CD1c-positive myeloid dendritic cell (primary cell): ENCODE results near the gene MRPL55.
A peak's percentile ranks its signal among the peaks of the same experiment; 100 is the strongest.
"Not testable (repeated sequence)": the region's sequence is repeated elsewhere in the genome, so short reads cannot be mapped to it uniquely, and the experiment has no call there.

Experiments used
- DNase-seq: peaks from one replicate; pipeline ENCODE4 v3.0.0-alpha.2; 2016; ENCODE audit errors: extremely low spot score

The MRPL55 gene

DNA sequence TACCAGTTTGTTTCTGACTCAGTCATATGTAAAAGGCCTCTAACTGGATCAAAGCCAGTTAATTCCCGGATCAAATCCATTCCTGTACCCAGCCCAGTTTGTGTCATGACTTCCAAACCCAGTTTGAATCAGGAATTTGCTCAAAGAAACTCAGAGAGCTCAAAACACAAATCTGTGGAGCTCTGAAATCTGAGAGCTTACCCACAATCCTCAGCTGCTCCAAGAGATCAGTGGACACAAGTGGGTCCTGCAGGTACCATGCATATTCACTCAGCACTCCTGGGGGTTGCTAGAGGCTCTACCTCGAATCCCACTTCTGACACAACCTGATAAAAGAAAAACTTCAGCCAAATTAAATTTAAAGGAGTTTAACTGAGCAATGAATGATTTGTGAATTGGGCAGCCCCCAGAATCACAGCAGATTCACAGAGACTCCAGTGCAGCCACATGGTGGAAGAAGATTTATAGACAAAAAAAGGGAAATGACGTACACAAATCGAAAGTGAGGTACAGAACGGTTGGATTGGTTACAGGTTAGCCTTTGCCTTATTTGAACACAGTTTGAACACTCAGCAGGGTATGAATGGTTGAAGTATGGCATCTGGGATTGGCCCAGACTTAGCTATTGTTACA lies 11.9 kb upstream of the MRPL55 start:
- peak; percentile 32 for DNase-seq

GRCh38 chr1:228120351-228120750 lies 11.3 kb upstream of the MRPL55 start:
- no peak for DNase-seq

DNA sequence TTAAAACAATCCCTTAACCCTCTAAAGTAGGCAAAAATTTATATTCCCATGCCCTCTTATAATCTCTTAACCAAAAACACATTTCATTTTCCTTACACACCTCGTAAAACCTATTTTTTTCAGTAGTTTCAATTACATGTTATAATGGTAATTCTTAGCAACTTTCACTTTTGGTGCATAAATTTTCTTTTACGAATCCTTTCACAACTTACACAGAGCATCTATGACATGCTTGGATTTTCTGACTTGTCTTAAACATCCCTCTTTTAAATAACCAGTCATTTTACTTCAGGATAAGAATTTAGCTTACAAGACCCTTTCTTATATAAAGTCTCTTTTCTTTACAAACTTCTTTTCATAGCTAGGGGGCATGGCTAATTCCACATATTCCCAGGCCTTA lies 8.9 kb upstream of the MRPL55 start:
- DNase-seq, result no peak

DNA sequence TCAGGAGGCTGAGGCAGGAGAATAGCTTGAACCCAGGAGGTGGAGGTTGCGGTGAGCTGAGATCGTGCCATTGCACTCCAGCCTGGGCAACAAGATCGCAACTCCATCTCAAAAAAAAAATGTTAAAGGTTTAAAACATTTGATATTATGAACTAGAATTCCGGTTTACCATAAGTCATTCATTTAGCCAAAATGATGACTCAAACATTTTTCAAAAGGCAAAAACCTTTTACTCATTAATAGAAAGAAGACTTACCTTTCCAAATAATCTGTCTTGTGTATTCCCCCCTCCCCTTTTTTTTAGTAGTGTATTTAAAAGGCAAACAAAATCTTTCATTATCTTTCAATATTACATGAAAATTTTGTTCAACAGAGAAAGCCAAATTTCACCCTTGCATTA lies 8.2 kb upstream of the MRPL55 start:
- DNase-seq, result no peak

- DNase-seq, result no peak
Observed at GRCh38 chr1:228114827-228115226, 5.7 kb upstream of the MRPL55 start.

GRCh38 chr1:228112617-228113016 lies 3.5 kb upstream of the MRPL55 start:
- DNase-seq, result no peak

GRCh38 chr1:228112167-228112566 lies 3.1 kb upstream of the MRPL55 start:
- no peak for DNase-seq

DNA sequence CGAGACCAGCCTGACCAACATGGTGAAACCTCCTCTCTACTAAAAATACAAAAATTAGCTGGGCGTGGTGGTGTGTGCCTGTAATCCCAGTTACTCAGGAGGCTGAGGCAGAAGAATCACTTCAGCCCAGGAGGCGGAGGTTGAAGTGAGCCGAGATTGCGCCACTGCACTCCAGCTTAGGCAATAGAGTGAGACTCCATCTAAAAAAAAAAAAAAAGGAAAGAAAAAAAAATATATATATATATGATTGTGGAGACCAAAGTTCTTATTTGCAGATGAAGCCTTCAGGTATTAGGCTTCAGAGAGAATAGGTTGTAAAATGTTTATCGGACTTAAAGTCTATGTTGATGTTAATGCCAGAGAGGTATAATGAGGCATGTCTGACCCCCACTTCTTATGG lies 2.2 kb upstream of the MRPL55 start:
- DNase-seq, result not testable (repeated sequence)

GRCh38 chr1:228110556-228110955 lies 1.5 kb upstream of the MRPL55 start:
- no peak for DNase-seq

- DNase-seq, result peak; percentile 55
Observed at GRCh38 chr1:228109962-228110488, 926 bp upstream of the MRPL55 start.

DNA sequence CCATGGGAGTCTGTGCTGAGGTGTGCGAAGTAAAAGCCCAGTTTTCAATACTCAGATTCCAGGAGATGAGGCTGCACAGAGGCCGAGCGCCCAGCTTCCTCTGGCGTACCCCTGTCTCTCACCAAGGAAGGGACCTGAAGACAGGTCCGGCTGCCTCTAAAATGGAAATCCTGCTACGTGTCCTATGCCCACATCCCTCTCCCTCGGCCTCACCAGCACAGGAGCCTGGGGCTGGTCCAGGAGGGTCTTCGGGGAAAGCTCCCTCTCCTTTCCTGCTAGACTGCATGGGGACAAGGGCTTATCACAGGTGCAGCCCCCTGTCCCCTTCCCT lies 392 bp downstream of the MRPL55 start:
- DNase-seq, result peak; percentile 18

DNA sequence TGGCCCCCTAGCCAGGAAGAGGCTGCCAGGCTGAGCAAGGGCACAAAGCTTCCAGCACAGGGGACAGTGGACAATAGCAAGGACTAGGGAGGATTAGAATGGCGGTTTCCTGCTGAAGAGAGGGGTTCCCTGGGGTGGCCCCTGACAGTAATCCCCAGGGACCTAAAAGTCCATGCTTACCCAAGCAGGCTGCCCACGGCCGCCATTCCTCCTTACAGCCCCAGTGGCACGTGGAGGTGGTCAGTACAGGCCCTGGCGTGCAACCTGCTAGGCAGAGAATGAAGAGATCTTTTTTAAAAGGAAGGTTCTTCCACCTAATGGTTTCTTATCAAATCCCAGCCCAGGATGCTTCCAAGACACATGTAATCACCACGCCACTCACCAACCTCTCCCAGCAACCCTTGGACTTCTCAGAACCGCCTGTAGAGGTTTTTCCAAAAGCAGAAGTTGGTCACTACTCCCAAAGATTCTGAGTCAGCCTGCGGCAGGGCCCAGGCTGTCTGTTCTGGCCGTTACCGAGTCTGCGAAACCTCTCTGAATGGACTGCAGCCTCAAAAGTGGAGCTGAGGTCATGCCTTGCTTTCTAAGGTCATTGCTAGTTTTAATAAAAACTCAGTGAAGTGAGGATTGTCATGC lies 926 bp downstream of the MRPL55 start:
- DNase-seq, result peak; percentile 82

DNA sequence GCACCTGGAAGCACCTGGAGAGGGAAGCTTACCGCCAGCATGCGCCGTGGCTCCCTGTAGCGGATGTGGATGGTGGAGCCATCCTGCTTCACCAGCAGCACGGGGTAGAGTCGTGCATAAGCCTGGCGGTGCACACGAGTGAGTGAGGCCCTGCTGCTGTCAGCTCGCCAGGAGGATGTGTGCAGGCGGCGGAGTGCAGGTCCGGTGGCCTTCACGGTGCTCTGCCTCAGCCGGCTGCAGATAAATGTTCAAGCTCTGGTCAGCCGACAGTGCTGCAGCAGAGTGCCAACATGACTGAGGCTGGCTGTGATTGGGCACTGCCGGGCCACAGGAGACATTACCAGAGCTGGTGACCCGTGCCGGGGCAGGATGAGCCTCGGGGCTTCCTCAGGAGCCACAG lies 1.5 kb downstream of the MRPL55 start:
- DNase-seq, result no peak

DNA sequence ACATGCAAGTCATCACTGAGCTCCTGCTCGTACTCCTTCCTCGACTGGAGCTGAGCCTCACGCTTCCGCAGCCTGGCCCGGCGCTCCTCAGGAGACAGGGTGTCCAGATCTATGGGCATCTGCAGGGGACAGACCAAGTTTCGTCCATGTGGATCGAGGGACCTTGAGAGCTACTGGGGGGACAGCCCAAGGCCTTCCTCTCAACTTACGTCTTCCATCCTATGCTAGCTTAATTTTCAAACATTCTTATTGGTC lies 2.4 kb downstream of the MRPL55 start:
- no peak for DNase-seq

DNA sequence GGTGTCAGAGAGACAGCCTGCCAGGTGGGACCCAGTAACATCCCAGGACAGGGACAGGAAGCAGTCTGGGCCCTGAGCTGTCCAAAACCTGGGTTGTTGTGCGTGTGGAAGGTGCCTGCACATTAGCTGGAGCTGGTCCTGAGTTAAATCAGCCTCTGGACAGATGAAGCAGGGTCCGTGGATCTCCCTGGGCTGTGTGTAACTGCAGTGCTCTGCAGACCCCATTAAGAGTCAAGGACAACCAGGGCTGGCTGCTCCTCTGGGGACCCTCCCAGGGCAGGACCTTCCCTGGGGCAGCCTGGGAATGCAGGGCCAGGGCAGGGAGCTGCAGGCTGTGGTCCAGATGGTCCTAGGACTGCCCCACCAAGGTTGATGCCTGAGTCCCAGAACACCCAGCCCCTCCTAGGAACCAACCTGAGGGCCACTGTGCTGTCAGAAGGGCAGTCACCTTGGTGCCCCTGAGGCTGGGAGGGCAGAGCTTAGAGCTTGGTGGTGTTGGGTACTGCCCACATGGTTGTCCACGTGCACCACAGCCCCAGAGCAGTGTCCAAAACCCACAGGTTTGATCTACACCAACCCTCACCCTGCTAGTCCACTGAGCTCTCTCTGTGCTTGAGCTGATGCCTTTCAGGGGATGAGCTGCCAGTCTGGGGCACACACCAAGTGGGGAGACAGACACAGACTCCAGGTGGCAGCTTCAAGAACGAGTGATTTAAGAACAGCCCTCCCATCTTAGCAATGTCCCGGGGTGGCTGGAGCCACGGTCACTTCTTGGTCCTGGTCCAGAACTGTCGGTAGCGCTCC lies 2.9 kb downstream of the MRPL55 start:
- DNase-seq, result no peak

DNA sequence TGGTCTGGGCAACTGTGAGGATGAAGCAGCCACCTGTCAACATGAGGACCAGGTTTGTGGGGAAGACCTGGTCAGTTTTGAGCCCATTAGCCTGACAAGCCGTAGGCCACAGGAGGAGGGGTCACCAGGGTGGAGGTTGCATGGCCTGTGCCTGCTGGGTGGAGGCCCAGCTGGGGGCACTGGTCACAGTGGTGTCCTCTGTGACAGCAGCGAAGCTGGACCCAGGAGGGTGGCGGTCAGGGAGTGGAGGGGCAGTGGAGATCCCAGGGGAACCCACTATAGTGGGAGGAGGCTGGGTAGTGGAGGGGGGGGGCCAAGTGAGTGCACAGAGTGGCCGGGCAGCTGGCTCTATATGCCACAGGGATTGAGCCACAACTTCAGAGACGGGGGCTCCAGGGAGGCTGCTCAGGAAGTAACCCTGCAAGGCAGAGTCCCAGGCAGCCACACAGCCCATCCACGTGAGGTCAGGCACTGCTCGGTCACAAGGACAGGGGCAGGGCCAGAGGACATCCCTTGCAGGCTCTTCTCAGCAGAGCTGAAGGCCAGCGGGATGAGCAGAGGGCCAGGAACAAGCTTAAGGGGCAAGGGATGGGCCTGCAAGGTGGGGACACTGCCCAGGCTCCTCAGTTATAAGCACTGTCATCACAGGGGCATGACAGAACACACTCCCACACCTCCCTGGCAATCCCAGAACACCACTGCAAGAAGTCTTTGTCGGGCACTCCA lies 3.7 kb downstream of the MRPL55 start:
- DNase-seq, result no peak

DNA sequence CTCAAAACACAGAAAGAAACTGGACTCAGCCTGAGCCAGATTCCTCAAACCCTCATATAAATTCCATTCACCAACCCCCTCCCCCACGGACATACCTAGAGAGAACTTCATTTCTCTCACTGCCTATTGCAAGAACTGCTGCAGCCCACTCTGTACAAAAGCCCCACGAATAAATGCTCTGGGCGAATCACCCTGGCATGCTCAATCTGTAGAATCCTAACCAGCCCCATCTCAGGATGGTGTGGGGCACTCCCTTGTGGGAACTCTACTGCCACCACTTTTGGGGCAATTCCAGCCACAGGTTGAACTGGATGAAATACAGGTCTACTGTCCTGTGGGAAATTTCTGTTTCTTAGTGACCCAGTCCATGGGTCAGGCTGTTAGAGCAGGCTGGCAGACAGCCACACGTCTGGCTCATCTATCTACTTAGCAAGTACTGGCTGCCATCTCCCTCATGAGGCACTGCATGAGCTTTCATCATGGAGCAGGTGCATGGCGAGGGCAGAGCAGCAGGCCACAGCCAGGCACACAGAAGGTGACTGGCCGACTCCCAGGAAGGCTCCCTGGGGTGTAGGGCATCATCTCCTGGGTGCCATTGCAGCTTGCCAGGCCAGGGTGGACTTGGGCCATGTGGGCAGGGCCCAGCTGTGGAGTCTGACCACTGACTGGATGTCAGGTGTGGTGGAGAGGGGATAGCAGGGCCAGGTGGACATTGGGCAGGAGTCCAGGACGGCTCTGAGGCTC lies 4.4 kb downstream of the MRPL55 start:
- no peak for DNase-seq

GRCh38 chr1:228102791-228103620 lies 6.1 kb downstream of the MRPL55 start, which contains the start of gene C1orf35:
Gene C1orf35, minus strand, starts transcription at chr1:228103325. Its CDS starts 98 bp downstream, at chr1:228103227.
- DNase-seq, result peak; percentile 98

DNA sequence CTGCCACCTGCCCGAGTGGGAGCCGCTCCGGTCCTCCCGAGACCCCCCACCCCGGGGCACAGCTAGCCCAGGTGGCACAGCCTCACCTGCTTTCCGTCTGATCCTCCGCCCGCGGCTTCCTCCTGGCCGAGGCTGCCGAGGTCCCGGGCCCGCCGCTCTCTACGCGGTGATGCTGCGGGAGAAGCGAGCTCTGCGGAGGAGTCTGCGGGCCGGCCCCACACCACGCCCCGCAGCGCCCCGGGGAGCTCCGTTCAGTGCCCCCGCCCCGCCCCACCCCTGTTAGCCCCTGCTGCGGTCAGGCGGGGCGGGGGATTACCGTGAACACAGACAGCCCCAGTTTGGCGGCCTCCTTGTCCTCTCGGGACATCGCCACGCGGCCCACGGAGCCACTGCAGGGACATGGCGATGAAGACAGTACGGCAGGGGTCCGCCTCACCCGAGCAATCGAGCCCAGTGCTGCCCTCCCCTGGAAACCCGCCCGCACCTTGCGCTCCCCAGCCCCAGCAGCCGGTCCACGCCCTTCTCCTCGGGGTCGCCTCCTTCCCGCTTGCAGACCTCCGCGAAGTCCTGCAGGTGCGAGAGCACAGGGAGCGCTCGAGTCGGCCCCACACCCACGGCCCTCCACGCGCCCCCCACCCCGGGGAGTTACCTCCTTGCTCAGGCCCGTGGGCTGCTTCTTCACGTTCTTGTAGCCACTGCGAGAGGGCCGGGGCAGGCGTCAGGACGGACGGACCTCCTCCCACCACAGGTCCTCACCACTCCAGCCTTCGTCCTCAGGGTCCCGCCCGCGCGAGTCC lies 6.9 kb downstream of the MRPL55 start:
- DNase-seq, result peak; percentile 39

DNA sequence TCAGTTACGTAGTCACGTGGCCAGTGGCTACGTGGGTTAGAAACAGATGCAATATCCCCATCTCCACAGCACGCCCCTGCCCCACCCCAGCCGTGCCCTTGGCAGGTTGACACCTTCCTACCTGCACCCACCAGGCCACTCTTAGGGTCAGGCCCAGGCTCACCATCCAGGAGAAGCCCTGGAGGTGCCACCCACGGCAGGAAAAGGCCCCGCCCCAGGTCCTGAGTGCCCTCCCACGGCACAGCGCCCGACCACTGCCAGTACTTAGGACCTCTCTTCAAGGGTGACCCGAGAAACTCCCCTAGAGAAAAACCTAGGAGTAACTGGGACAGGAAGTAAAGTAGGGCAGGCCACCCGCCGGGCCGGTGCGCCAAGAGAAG lies 7.5 kb downstream of the MRPL55 start:
- DNase-seq, result no peak
